BJ (cell line): ENCODE results near the gene OPCML. TPM values are rescaled to one million over a fixed set of nuclear protein-coding genes. Genes with fewer than 3 reads are reported as not detected.

Experiments used
- CTCF ChIA-PET: fragments of 350-600 bp; formaldehyde crosslinking; extraction: SDS; loops from one replicate; lab custom pipeline; 2021; ENCODE audit warnings: antibody characterized with exemption, inconsistent platforms; lab: Yijun Ruan, JAX
- POLR2A ChIA-PET: fragments of 300-600 bp; sonication (Branson Sonifier 250); formaldehyde crosslinking; extraction: SDS; loops from one replicate; lab custom pipeline; 2021; ENCODE audit warnings: antibody characterized with exemption; lab: Charles Lee
- DNase-seq: peaks from one replicate; pipeline ENCODE4 v3.0.0-alpha.2; 2011; ENCODE audit warnings: low read depth
- H3K27me3 ChIP-seq: 2 replicates; pipeline ENCODE4 v1.6.0; 2011; ENCODE audit warnings: low read length; ENCODE audit not compliant: control insufficient read depth, insufficient read depth
- H3K36me3 ChIP-seq: 2 replicates; pipeline ENCODE4 v1.5.1; 2011; ENCODE audit warnings: low read length; ENCODE audit not compliant: control insufficient read depth, insufficient read depth
- H3K4me3 ChIP-seq: 2 replicates; pipeline ENCODE4 v1.5.1; 2011; ENCODE audit warnings: low read depth, mild to moderate bottlenecking, control low read depth, low read length
- CTCF ChIP-seq: IDR thresholded peaks from 2 replicates; pipeline ENCODE4 v1.5.1; 2011; ENCODE audit warnings: low read depth, mild to moderate bottlenecking, control low read depth, inconsistent platforms, low read length, moderate library complexity; ENCODE audit not compliant: insufficient read depth
- polyA plus RNA-seq: library from polyadenylated mRNA; depleted of rRNA; stranded (reverse); fragments of >200 nt; gene quantifications from 2 replicates; pipeline ENCODE4 v1.2.3, GENCODE V29; 2011

The OPCML gene
- polyA plus RNA-seq, 1 experiment: 2.0 TPM

- TF ChIP-seq CTCF: no peak
- Histone ChIP-seq H3K36me3 (no peaks in the 10 kb centered on the region), H3K4me3 (no peak overlapping the region), H3K27me3 (no peaks in the 10 kb centered on the region)
- ChIA-PET CTCF (no interaction called here), POLR2A (no interaction called here)
- DNase-seq: no peak
Observed at GRCh38 chr11:133271206-133271605, 261.1 kb downstream of the OPCML start.

GRCh38 chr11:133269267-133269666 lies 263.0 kb downstream of the OPCML start:
- POLR2A ChIA-PET: no interaction called here
- CTCF ChIA-PET: no interaction called here
- no peaks in the 10 kb centered on the region for H3K27me3 ChIP-seq
- no peak for DNase-seq
- no peak for TF ChIP-seq CTCF
- H3K4me3 ChIP-seq: no peak overlapping the region
- H3K36me3 ChIP-seq: no peaks in the 10 kb centered on the region

- POLR2A ChIA-PET: no interaction called here
- no peak overlapping the region for H3K4me3 ChIP-seq
- no peaks in the 10 kb centered on the region for H3K36me3 ChIP-seq
- TF ChIP-seq CTCF: no peak
- CTCF ChIA-PET: no interaction called here
- H3K27me3 ChIP-seq: no peaks in the 10 kb centered on the region
- DNase-seq: no peak
Observed at GRCh38 chr11:133266986-133267385, 265.3 kb downstream of the OPCML start.

- TF ChIP-seq CTCF: no peak
- ChIA-PET CTCF (no interaction called here), POLR2A (no interaction called here)
- Histone ChIP-seq H3K36me3 (no peaks in the 10 kb centered on the region), H3K27me3 (no peaks in the 10 kb centered on the region), H3K4me3 (no peak overlapping the region)
- no peak for DNase-seq
Observed at GRCh38 chr11:133265530-133266035, 266.7 kb downstream of the OPCML start.

GRCh38 chr11:133263332-133263731 lies 269.0 kb downstream of the OPCML start:
- H3K4me3 ChIP-seq: no peak overlapping the region
- no peak for TF ChIP-seq CTCF
- POLR2A ChIA-PET: no interaction called here
- no peaks in the 10 kb centered on the region for H3K27me3 ChIP-seq
- H3K36me3 ChIP-seq: no peaks in the 10 kb centered on the region
- CTCF ChIA-PET: no interaction called here
- DNase-seq: no peak
